Posterior cingulate gyrus (tissue), 11 donors: ENCODE data around the gene FGD5.
"Not testable (repeated sequence)": the region's sequence is repeated elsewhere in the genome, so short reads cannot be mapped to it uniquely, and the experiment has no call there.

Source experiments
- DNase-seq, 10 donors: peaks; one replicate each; pipeline versions ENCODE4 v3.0.0 to v3.0.0-alpha.2; 2020 to 2021; ENCODE audit warnings: mixed read lengths in 3 of 10
- intact Hi-C: fragments of 100-400 bp; cut with DNase I; formaldehyde crosslinking; loops from one replicate; pipeline ENCODE4 v1.15.1; 2023

The FGD5 gene

DNA sequence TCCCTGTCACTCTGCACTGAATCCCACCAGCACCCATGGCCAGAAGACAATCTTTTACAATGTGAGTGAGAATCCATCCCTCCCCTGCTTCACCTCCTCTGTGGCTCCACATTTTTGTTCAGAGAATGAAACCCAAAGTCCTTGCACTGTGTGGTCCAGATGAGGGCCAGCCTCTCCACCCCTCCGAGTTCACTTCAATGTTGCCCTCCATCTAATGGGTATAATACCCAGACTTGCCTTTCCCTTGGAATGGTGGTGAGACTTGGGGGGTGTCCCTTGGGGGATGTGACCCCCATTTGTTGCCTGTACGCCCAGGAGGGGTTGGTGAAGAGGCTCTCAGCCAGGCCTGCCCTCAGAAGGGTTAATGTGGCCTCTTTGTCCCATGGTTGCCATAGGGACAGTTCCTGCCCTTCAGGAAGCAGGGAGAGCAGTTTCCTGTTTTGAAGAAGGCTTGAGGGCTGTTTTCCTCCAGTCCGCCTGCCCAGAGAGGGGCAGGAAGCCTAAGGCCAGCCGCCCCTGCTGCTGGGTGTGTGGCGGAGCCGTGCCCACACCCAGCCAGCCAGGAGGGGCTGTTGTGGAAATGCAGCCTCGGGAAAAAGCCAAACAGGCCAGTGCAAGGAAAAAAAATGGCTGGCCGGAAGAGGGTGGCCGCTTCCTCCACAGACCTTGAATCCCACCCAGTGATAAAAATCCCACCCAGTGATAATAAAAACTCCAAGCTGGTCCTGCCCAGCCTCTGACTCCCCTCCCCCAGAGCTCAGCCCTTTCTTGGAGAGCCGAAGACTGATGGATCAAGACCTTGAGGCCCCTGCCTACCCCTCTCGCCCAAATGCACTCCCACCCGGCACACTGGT is 14.6 kb upstream of the FGD5 start:
- peak in 1 of 10 donors; percentile 69 for DNase-seq
- intact Hi-C loops: no loop called here

DNA sequence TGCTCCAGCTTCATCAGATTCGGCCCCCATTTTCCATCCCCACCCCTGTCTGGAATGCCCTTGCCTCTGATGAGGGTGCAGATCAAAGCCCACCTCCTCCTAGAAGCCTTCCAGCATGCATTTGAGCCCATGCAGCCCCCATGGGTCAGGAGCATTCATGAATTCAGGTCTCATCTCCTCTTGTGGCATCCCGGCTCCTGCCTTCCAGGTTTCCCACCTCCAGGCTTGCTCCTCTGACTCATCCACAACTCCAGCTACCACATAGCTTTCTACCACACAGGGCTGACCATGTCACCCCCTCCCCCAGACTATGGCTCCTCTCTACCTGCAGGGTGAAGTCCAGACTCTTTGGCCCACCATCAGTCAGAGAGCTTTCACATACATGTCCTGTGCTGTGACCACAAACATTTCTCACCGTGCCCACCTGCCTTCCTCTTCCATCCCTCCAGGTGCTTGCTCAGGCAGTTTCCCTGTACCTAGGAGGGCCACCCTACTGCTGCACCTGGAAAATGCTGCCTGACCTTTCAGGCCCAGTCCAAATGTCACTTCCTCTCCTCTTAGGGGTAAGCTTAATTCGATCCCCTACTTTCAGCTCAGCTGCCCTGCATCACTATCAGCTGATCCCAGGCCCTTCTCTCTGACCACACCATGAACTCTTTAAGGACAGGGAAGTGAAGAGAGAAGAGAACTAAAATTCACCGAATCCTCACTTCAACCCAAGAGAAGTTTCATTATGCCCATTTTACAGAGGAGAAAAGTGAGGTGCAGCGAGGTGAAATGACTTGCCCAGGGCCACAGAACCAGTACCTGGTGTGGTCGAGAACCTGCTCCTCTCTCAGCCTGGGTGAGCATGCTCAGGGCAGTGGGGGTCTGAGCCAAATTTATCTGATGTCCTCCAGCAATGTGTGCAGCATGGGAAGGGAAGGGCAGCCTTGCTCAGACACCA is 13.7 kb upstream of the FGD5 start:
- no peak for DNase-seq
- intact Hi-C loops: no loop called here

DNA sequence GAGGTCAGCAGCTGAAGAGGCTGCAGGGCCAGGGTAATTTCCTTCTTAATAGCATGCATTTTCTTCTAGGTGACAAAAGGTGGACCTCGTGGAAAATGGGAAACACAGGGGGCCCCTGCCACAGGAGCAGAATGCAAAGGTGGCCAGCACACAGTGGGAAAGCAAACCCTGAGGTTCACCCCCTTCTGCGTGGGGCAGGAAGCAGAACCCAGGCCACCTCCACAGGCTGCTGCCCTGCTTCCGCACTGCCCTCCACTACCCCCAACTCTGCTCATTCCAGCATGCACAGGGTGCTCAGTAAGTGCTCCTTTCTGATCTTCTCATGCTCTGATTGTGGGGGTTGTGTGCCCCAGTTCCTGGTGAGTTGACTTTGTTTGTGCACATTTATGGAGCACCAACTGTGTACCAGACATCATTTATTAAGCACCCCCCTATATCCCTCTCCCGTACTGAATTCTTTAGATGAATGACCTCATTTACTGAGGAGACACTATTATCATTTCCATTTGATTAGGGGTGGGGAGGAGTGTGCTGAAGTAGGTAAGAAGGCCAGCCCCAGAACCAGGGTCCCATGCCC is 12.7 kb upstream of the FGD5 start:
- DNase-seq: peak in 1 of 10 donors; percentile 36

DNA sequence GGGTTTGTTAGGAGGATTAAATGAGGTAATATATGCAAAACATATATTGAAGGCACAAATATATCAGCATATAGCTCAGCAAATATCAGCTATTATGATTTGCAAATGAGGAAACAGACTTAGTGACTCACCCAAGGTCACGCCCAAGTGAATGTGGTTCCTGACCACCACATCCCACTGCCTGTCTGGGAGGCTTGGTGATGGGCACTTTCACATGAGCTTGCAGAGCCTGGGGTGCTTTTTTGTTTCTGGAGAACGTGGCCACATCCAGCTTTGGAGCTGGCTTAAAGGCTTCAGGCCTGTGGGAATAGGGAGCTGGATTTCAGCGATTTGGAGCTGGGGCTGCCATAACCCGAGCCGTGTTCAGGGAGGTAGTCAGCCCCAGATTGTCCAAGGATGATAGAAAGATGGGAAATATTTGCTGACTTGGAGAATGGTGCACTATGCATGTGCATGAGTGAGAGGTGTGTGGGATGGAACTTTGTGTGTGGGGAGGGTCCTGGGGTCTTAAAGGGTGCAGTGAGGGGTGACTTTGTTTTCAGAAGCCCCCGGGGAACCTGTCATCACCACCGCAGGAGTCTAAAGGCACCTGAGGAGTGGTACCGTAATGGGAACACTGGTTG is 12.0 kb upstream of the FGD5 start:
- intact Hi-C loops: no loop called here
- no peak for DNase-seq

More for the DNA sequence above, 12.7 kb upstream of the FGD5 start:
- intact Hi-C loops: no loop called here

DNA sequence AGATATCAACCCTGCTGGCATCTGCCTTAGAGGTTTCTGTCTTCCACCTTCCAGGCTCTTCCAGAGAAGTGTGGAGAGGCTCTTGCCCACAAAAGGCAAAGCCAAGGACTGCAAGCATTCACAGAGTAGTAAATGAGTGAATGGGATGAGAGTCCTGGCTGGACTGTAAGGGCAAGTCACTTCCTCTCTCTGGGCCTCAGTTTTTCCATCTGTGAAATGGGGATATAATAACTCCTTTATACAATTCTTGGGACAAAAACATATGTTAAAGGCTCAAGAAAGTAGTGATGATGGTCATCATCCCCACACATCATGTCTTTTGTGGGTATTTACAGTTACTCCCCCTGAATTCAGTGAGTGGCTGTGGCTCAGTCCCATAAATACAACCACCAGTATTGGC is 10.7 kb upstream of the FGD5 start:
- intact Hi-C loops: no loop called here

DNA sequence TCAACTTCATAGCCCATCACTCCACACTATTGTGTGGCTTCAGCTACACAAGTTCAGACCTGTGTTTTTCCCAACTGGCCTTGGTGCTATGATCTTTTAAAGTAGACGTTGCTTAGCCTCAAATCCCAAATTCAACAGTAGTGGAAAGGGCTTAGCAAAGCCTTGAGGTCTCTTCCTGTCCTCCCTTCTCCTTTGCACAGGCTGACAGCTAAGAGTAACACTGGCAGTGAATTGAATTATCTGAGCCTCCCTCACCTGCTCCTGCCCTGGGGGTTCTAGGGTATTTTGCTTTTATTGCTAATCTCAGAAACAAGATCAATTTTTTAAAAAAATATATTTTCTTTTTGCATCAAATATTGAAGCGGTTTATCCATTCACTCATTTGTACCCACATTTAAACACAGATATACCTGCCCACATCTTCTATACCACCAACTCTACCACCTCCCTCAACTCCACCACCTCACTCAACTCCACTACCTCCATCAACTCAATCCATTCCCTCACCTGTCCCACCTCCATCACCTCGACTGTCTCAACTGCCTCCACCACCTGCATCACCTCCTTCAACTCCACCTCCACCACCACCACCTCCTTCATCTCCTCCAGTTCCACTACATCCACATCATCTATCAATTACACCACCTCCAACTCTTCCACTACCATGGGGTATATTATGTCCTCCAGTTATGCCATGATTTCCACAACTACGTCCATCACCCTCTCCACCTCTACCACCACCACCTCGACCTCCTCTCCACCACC is 10.1 kb upstream of the FGD5 start:
- DNase-seq: no peak
- intact Hi-C loops: no loop called here

More for the DNA sequence above, 10.7 kb upstream of the FGD5 start:
- peak in 1 of 10 donors; percentile 5 for DNase-seq

DNA sequence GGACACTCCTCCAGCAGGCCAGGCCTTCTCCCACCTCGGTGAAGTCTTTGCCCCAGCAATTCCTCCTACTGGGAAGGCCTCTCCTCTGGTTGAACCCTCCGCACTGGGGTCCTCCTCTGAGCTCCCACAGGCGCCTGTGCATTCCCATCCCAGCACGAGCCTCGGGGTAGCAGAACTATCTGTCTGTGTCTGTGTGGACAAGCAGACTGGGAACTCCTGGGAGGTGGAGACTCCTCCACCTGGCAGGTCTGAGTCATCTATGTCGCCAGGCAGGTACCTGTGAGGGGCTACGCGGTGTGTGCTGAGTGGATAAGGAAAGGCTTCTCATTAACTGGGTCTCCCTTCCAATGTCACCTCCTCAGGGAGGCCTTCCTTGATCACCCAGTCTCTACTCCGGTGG is 9.2 kb upstream of the FGD5 start:
- not testable (repeated sequence) for DNase-seq

DNA sequence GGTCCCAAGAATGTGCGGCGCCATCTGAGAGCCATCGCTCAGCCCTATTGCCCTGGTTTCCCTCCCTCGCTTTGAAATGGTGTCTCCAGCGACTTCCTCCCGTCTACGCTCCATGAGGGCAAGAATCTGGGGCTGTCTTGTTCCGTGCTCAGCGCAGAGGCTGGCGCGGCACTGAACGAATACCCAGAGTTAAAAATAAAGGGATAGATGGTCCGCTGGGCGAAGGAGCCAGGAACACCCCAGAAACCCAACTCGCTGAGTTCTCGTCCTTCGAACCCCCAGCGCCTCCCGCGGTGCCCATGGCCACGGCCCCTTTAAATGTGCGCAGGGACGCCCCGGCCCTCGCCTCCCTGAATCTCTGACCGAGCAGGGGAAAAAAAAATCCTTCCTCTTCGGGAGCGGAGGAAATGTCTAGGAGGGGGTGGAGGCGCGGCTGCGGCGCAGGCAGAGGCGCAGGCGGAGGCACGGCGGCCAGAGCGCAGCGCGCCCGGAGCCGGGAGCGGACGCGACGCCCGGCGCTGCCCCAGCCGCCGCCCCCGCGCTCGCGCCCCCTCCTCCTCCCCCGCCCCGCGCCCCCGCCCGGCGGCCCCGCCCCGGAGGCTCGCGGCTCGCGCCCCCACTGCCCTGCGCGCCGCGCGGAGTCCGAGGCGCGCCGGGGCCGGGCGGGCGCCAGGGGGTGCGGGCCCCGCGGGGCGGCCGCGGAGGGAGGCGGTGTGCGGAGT is 8.5 kb upstream of the FGD5 start:
- DNase-seq: peak in 1 of 10 donors; percentile 82
- intact Hi-C loops: no loop called here

More for the DNA sequence above, 9.2 kb upstream of the FGD5 start:
- intact Hi-C loops: not testable (repeated sequence)

DNA sequence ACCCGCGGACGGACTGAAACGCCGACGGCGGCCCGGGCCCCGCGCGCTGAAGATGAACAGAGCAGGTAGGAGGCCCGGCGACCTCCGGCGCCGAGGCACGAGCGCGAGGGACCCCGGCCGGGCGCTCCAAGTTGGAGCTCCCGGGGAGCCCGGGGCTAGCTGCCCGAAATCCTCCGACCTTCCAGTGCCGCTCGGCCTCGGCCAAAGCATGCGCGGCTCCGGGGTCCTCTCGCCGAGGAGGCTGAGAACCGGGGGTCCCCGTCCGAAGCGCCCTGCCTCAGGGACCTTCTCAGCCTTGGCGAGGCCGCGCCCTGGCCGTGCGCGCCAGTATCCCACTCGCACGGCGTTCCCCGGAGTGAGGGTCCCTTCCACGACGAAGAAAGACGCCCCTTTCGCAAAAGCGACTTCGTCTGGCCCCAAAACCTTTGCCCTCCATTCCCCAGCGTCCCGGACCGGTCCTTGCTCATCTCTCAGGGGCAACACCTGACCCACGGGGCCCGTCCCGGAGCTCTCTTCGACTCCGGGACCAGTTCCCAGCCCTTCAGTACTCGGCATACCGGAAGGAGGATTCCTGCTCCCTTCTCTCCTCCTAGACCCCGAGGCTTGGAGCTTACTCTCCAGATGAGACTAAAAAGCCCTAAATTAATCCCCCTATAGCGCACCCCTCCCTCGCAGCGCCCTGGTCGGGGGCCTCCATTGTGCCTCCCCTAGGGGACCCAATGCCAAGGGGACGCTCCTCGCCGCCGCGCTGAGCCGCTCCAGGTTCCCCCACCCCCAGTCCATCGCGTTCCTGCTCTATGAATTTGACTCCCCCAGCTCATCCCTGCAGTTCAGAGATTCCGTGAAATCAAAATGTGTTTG is 7.7 kb upstream of the FGD5 start:
- intact Hi-C loops: no loop called here

DNA sequence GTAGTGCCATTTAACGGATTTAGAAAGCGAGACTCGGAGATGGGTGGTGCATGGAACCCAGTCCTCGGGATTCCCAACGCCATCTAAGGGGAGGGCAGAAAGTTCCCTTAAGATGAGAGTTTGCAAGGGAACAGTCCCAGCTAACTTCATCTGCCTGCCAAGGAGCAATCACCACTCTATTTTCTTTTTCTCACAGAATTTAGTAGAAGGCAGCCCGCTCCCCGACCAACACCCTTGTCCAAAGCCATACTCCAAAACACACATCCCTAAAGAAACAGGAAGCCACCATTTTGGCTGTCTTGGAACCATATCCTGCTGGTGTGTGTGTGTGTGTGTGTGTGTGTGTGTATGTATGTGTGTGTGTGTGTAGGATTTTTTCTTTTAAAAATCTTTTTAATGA is 7.1 kb upstream of the FGD5 start:
- DNase-seq: peak in 1 of 10 donors; percentile 19
- intact Hi-C loops: no loop called here

More for the DNA sequence above, 7.7 kb upstream of the FGD5 start:
- peak in 1 of 10 donors; percentile 76 for DNase-seq

DNA sequence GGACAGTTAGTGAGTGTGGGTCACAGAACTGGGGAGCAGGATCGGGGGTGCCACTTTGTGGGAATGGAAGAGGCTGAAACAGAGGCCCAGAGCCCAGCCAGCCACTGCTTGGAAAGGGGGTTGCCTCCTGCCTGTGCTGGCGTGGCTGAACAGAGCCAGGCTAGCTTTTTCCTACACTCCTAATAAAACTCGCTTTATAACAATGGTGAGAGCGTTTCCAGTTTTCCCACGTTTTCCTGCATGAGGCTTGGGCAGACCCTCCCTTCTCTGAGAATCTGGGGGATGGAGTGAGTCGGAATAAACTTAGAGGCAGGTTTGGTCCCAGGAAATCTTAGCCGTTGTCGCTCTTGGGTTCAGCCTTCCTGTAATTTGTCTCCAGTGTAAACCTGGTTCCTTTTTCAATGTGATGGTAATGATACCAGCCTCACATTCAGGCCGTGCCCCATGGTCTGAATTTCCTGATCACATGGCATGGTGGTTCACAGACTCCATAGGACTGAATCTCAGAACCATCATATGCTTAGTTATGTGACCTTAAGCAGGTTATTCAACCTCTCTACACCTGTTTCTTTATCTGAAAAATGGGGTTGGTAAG is 6.5 kb upstream of the FGD5 start:
- DNase-seq: peak in 1 of 10 donors; percentile 54
- intact Hi-C loops: no loop called here

DNA sequence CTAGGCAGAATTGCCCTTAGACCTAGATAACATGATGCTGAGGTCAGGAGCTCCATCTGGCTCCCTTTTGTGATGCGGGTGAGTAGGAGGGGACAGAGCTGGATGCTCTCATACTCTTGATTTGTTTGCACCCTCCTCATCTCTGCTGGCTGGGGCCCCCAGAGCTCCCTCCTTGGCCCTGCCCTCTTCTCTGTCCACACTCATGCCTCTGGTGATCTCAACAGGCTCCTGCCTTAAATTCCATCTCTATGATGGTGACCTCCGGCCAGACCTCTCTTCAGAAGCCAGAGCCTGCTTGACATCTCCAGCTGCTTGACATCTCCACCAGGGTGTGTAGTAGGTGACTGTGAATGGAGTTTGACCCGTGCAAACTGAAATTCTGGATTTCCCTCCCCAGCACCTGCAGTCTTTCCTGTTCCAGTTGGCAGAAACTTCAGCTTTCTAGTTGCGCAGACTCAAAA is 4.3 kb upstream of the FGD5 start:
- DNase-seq: peak in 1 of 10 donors; percentile 24
- intact Hi-C loops: no loop called here

DNA sequence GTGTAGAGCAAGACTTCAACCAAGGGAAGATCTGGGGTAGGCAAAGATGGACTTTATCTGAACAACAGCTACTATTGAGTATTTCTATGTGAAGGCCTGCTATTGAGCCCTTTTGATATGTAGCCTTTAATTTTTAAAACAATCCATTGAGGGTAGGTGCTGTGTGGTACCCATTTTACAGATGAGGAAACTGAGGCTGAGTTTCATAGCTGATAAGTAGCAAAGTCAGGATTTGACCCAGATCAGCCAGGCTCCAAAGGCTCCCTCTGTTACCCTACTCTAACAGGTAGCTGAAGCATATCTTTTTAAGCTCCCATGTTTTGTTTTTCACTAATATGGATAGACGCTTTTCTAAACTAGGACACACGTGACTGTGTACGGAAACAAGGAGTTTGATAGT is 2.4 kb upstream of the FGD5 start:
- intact Hi-C loops: no loop called here

DNA sequence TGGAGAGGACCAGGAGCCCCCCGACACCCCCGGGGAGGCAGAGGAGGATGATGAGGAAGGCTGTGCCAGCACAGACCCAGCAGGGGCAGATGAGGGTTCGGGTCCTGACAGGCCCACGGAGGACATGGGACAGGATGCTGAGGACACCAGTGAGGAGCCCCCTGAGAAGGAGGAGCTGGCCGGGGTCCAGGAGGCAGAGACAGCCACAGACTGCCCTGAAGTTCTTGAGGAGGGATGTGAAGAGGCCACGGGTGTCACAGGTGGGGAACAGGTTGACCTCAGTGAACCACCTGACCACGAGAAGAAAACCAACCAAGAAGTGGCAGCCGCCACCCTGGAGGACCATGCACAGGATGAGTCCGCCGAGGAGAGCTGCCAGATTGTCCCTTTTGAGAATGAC is 909 bp downstream of the FGD5 start:
- peak in 1 of 10 donors; percentile 62 for DNase-seq
- intact Hi-C loops: no loop called here

More for the DNA sequence above, 2.4 kb upstream of the FGD5 start:
- no peak for DNase-seq

DNA sequence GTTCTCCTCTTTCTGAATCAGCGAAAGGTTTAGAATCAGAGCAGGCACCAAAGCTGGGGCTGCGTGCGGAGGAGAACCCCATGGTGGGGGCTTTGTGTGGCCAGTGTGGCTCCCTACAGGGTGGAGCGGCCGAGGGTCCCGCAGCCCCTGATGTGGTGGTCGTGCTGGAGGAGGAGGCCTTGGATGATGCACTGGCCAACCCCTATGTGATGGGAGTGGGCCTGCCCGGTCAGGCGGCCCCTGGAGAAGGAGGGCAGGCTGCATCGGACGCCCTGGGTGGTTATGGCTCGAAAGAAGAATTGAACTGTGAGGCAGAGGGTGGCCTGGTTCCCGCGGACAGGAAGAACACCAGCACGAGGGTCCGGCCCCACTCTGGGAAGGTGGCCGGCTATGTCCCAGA is 1.4 kb downstream of the FGD5 start:
- peak in 1 of 10 donors; percentile 72 for DNase-seq
- intact Hi-C loops: no loop called here

DNA sequence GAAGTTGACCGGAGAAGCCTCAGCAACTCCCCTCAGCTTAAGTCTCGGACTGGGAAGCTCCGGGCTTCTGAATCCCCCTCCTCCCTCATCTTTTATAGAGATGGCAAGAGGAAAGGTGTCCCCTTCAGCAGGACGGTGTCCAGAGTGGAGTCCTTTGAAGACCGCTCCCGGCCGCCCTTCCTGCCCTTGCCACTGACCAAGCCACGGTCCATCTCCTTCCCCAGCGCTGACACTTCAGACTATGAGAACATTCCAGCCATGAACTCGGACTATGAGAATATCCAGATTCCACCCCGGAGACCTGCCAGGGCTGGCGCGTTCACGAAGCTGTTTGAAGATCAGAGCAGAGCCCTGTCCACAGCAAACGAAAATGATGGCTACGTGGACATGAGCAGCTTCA is 2.4 kb downstream of the FGD5 start:
- intact Hi-C loops: no loop called here
- peak in 1 of 10 donors; percentile 68 for DNase-seq

DNA sequence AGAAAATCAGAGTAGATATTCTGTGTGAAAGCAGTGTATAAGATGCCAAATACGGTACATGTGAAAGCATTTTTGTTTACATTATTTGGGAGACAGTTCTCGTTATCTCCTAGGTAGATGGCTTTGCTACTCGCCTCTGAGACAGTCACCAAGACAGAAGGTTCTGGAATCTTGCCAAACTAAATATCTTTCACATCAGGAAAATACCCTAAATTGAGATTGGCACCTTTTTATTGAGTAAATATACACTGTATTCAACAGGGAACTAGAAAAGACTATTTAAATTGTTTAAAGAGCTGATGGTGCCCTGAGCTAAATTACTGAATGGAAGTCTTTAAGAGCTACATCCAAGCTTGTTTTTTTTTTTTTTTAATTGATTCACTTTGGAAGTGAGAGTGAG is 3.4 kb downstream of the FGD5 start:
- no peak for DNase-seq
- intact Hi-C loops: no loop called here
